T-helper 2 cell treated with Interferon-gamma antibody and Interleukin-4, amounts not matched to agents 100 ng/mL and 5 ng/mL, for 36 hours (primary cell): Measurements from ENCODE around the gene FLNB. TPM values are rescaled to one million over a fixed set of nuclear protein-coding genes. Genes with fewer than 3 reads are reported as not detected.

Experiments
- intact Hi-C: fragments of 100-400 bp; cut with micrococcal nuclease; formaldehyde crosslinking; loops from one replicate; pipeline ENCODE4 v1.15.1; 2023
- total RNA-seq: library from RNA; stranded (reverse); gene quantifications from 2 replicates; pipeline ENCODE4 v1.2.3, GENCODE V29; 2022

The FLNB gene
- total RNA-seq, 1 donor from 2014 or later: 63.1 TPM

DNA sequence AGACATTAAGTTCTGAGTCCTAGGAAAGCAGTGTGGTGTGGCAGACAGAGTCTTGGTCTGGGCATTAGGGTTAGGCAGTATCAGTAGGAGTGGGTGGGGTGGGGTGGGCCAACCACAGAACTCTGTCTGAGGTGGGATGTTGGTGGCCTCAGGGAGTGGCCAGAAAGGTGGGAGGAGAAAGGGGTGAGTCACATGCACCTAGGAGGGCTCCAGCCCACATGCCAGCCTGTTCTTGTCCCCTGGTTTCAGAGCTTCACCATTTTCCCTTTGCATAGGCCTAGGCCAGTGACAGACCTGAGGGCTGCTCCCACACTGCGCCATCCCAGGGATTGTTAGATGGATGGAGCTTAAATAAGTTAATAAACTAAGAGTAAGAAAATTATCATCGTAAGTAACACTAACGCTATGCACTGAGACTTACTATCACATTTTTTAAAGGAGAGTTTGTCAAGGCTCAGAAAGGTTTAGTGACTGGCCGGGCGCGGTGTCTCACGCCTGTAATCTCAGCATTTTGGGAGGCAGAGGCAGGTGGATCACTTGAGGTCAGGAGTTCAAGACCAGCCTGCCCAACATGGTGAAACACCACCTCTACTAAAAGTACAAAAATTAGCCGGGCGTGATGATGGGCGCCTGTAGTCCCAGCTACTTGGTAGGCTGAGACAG is 168.7 kb downstream of the FLNB start:
- intact Hi-C loops: loop anchor here (1.0 to 5.0 kb wide), 2 partner anchors 169 to 215 kb away; partner anchors contain the start of gene FLNB

DNA sequence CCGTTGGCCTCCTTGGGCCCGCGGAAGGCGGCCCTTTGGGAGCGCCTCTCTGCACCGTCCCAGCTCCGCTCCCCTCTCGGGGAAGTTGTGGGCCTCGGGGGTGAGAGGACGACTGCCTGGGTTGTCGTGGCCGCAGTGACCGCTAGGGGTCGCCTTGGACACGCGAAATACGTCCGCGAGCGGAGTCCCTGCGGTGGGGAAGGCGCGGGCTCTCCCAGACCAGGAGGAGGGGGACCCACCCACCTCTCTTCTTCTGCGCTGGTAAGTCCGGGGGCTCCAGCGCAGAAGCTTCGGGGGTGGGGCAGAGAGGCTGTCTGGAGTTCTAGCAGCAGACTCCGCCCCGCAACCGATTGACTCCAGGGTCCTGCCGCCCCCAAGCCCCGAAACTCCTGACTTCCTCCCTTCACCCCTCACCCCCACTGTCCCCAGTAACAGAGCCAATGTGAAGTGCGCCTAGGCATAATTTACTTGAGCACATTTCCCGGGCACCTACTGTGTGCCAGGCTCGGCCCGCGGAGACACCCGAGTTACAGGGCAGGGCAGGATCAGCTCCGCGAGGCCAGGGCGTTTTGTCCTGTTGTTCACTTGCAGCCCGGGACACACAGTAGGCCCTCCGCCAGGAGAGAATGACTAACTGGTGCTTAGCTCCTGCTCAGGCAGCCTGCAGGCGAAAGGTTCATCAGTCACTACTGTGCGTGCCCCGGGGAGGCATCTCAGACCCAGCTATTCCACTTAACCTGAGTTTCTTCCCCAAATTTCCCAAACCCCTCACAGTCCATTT is 169.7 kb downstream of the FLNB start:
- intact Hi-C loops: loop anchor here (1.0 to 5.0 kb wide), 2 partner anchors 170 to 216 kb away; partner anchors contain the start of gene FLNB

DNA sequence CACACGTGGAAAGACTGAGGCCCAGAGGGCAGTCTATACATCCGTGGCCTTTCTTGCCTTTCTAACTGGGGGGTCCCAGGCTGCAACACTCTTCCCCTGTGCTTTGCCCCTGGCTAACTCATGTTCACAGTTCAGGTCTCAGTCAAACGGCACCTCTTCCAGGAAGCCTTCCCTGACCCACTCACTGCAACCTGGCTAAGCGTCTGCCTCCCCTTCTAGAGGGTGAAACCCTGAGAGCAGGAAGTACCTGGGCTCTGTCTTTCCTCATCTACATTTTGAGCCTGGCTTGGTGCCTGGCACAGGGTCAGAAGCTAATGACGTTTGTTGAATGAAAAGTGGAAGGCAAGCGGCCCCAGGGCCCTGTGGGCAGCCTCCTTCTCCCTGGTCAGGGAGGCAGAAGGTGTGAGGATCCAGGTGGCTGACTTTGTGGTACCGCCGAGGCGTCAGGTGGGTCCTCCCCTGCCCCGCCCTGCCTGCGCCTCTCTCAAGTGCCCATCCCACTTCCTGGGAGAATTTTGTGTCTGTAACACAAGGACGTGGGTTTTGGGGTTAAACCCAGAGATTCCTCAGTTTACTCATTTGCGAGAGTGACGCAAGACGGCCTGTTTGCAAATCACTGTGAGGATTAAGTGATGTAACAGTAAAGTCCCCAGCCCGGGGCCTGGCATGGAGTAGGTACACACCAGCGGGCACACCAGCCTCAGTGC is 170.5 kb downstream of the FLNB start:
- intact Hi-C loops: loop anchor here (5.0 kb wide), 1 partner anchor 216 kb away; no protein-coding TSS in a partner anchor

DNA sequence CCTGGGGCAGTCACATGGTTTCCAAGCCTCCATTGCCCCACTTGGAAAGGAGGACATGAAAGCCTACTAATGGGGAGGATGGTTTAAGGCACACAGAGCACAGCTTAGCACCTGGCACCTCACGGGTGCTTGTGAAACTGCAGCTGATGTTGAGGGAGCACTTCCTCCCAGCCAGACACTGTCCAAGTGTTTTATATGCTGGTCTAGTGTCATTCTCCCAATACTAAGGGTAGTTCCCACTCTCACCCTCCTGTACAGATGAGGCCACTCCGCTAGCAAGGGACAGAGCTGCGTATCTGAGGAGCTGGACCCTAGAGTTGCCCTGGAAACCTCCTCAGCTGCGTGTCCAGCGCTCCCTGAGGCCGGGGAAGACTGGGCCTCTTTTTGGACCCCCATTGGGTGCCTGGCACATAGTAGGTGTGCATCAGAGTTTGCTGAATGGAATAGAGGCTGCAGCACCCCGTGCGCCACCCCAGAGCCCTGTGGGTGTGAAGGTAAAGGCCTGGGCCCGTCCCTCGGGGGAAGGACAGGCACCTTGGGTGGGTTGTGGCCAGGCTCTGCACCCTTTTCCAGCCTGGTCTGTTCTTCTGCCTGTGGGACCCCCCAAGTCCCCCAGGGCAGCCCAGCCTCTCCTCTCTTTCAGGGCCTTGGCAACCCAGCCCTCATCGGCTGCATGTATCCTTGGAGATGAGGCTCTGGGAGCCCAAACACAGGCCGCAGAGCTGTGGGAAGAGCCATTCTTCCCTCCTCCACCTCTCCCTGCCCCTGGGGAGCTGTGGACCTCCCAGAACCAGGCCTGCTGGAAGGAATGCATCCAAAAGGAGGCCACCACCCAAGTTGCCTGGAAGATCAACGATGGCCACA is 171.2 kb downstream of the FLNB start:
- intact Hi-C loops: loop anchor here (5.0 kb wide), 1 partner anchor 217 kb away; no protein-coding TSS in a partner anchor

DNA sequence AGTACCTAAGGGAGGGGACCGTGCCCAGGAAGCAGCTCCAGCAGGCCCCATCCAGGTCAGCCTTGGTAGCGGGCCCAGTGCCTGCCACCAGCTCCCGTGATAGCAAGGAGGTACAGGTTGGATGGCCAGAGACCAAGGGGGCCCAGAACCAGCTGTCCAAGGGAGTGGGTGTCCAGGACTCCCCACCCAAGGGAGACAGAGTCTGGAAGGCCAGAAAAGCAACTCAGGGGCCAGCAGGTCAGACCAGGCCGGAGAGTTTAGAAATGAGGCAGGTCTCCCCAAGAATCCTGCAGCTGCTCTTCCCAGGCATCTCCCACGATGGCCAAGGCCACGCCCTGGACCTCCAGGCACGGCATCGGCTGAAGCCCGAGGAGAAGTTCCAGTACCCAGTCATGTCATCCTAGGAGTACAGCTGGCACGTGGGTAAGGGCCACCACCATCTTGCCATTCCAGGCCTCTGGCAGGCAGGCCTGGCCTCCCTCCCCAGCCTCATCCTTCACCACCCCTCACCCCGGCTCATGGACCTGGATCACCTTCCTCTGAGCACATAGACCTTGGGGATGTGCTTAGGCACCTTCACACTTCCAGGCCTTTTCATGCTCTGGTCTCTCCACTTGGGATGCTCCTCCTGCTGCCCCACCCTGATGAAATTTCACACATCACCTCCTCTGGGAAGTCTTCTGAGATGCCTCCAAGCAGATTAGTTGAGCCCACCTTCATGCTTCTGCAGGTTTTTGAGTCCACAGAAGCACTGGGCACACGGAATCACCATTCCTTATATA is 172.1 kb downstream of the FLNB start:
- intact Hi-C loops: no loop called here

DNA sequence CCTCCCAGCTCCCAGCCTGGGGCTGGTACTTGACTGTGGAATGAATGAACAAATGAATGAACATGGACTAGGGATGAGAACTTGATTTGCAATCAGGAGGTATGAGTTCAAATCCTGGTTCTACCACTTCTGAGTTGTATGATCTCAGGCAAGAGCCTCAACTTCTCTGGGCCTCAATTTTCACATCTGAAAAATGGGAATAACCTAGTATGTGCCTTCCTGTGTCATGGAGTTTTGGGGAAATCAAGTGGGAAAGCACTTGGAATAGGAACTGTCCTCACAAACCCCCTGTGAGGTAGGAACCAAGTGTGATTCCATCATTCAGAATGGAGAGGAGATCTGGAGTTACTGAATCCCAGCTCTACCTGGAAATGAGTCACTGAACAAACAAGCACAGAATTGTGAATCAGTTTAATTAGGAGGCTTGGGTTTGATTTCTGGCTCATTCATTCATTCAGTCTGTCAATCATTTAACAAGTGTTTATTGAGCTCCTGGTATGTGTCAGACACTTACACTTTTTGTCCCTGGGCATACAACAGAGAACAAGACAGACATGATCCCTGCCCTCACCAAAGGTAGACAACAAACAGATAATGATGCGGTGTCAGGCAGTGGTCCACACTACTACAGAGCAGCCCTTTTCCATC is 172.8 kb downstream of the FLNB start:
- intact Hi-C loops: no loop called here

DNA sequence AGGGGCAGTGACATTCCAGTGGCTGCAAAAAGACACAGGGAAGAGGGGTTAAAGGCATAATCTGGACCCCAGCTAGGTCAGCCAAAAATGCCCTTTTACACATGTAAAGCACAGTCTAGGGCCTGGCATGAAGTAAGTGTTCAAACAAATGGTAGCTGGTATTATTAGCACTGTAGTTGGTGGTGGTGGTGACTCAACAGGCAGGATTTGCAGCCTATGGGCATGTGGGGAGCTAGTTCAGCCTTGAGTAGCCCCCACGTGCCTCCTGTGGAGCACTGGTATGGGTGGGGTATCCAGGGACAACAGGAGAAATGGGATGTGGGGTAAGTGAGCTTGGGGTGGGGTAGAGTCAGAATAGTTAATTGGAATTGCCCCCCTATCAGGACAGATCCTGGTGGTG is 175.0 kb downstream of the FLNB start:
- intact Hi-C loops: no loop called here

DNA sequence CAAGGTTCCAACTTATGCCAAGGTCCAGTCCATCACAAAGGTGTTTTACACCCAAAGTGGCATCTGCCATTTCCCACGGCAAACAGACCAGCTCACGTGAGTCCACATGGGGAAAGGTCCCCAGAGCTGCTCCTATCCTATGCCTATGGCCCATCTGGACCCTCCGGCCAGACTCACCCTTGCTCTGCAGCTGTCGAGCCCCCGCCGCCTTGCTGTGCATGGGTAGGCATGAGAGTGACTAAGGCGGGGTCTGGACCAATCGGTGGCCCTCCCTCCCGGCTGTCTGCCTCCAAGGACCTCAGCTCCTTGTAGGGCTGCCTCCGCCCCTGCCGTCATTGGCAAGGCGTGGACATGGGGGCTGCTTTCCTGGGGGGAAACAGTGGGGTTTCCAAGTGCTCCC is 175.7 kb downstream of the FLNB start:
- intact Hi-C loops: no loop called here

DNA sequence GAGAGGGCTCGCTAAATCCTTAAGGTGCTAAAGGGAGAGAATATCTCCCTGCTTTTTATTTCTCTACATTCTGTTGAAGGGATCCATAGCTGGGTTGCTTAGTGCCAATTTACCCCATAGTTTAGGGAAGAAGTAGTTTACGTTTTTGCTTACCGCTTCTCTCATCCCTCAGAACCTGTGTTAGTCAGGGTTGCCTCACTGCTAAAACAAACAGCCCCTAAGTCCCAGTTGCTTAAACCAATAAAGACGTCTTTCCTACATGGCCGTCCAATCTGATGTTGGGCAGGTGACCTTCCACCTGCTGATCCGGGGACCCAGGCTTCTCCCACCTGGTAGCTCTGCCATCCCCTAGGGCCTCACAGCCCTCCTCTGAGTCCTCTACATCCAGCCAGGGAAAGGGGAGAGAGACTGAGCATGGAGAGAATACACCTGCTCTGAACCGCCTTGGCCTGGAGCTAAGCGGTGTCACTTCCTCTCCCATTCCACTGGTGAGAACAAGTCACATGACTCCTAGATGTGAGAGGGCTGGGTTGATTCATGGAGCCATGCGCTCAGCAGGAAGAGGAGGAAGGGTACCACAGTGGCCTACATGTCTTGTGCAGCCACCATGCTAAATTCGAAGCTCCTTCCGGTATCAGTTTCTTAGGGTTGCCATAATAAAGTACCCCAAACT is 176.2 kb downstream of the FLNB start:
- intact Hi-C loops: no loop called here

DNA sequence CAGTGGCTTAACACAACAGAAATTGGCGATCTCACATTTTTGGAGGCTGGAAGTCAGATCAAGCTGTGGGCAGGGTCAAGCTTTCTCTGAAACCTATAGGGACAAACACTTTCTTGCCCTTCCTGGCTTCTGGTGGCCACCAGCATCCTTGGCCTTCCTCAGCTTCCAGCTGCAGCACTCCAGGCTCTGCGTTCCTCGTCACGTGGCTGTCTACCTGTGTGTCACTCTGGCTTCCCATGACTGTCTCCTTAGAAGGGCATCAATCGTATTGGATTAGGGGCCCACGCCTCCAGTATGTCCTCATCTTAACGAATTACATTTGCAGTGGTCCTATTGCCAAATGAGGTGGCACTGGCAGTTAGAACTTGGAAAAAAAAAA is 176.7 kb downstream of the FLNB start:
- intact Hi-C loops: loop anchor here (5.0 kb wide), 2 partner anchors 52 to 447 kb away; partner anchors contain the start of gene ABHD6

DNA sequence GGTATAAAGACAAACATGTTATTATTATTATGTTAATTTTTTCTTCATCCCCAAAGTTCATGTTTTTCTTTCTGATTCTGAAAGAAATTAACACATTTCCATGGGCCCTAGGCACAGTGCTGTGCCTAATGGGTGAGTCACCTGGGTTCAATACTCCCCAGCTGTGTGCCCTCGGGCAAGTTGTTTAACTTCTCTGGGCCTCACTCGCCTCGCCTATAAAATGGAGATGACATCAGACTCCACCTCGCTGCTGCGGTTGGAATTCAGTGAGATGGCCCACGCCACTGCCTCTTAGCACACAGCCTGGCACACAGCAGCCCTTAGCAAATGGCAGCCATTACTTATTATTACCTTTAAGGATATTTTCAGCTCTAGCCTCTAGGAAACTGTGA is 179.9 kb downstream of the FLNB start:
- intact Hi-C loops: loop anchor here (5.0 kb wide), 2 partner anchors 49 to 444 kb away; partner anchors contain the start of gene ABHD6

DNA sequence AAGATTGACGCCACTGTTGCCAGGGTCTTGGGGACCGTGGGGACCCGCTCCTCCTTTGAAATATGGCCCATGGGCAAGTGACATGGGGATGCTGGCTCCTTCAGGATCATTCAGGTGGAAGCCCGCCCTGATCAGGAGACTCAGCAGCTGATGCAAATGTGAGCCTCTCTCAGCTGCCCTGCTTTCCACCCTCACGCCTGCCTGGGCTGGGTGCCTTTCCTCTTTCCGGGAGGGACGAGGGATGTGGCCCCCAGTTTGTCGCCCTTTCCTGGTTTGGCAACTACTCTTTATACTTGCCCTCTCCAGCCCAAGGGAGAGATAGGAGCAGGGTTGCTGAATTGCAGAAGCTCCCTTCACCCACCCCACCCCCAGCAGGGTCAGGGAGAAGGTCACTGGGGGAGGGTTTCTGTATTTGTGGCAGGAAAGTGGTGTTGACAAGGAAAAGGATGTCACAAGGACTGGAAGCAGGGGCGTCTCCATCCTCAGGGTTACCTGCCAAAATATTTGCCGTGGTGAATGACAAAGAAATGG is 180.8 kb downstream of the FLNB start:
- intact Hi-C loops: loop anchor here (5.0 kb wide), 2 partner anchors 48 to 443 kb away; partner anchors contain the start of gene ABHD6

DNA sequence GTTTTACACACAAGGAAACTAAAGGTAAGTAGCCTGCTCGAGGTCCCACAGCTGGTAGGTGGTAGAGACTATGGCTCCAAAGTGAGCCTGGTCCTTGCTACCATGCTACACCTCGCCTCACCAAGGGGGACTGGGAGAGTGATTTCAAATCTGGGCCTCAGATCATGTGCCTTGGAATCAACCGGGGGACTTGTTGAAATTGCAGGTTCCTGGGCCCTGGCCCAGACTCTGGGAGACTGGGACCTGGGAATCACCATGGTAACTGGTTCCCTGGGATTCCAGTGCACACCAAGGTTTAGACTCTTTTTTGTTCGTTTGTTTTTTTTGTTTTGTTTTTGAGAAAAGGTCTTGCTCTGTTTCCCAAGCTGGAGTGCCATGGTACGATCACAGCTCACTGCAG is 181.5 kb downstream of the FLNB start:
- intact Hi-C loops: loop anchor here (5.0 kb wide), 2 partner anchors 48 to 443 kb away; partner anchors contain the start of gene ABHD6

DNA sequence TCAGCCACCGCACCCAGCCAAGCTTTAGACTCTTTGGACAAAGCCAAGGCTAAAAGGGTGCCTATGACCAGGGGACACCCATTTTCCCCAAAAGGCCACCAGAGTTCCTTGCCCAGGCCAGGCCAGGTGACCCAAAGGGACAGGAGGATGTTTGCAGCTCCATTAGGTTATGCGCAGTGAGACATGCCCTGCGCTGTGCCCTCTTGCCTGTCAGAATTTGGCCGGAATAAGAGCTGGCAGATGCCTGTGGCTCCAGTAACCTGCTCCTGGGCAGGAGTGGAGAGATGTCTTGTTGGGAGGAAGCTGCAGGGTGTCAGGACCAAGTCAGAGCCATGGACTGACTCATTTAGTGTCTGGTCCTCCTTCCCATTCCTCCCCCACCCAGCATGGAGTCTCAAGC is 182.1 kb downstream of the FLNB start:
- intact Hi-C loops: no loop called here

DNA sequence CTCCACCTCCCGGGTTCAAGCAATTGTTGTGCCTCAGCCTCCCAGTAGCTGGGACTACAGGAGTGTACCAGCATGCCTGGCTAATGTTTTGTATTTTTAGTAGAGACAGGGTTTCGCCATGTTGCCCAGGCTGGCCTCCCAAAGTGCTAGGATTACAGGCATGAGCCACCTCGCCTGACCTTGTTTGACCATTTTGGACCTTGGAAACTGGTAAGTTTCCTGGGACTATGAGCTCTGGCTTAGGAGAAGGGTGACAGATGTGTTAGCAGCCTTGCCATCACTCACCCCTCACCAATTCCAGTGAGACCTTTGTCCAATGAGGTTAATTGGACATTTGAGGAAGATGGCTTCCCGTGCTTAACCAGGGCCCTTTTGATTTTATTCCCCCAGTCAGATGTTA is 182.7 kb downstream of the FLNB start:
- intact Hi-C loops: no loop called here

DNA sequence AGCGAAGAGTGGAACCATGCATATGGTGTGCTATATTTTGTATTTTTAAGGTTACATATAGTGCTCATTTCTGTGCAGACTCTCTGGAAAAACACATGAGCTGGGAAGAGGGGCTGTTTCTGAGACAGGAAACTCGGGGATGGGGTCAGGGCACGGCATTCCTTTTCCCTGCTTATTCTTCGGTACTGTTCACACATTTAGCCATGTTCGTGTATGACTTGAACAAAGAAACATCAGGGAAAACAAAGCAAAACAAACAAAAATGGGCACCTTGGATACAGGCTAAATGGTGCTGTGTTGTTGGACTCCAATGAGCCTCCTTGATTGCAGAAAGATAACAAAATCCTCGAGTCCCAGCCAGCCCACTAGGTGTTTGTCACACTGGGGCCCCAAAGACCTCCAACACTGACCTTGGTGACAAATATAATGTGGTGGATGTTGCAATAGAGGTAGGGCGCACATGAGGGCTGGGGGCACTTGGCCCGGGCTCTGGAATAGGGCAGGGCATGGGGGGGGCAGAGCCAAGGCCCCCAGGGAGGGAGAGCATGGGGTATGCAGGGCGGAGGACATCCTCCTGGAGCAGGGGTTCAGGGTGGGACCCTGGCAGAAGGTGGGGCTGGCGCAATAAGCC is 183.3 kb downstream of the FLNB start:
- intact Hi-C loops: no loop called here

DNA sequence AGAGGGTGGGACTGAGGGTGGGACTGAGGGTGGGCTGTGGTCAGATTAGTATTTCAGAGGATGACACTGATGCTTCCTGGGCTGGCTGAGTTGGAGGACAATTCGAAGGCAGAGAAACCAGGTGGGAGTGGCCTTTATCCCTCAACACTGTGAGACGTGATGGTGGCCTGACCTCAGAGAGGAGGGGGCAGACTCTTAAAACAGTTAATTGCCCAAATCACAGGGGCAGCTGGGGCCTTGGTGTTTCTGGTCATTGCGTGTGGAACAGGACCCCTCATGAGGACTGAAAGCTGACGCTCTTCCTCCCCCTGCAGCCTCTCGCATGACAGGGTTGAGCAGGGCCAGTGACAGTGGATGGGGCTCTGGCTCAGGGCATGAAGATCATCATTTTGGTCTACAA is 183.8 kb downstream of the FLNB start:
- intact Hi-C loops: no loop called here
